WTC11 (cell line): ENCODE results near the gene GPRC5B. TPM values are rescaled to one million over a fixed set of nuclear protein-coding genes. Genes with fewer than 3 reads are reported as not detected.
A peak's percentile ranks its signal among the peaks of the same experiment; 100 is the strongest.

Experiments
- ATAC-seq: fragments of 200-7000 bp; cut with Tn5 transposase; 2 replicates; pipeline ENCODE4 v1.10.0; 2021; ENCODE audit warnings: mild to moderate bottlenecking, moderate library complexity
- CTCF ChIA-PET: fragments of 300-600 bp; sonication (Branson Sonifier 250); formaldehyde crosslinking; loops from one replicate; lab custom pipeline; 2021; ENCODE audit warnings: antibody characterized with exemption; lab: Charles Lee
- POLR2A ChIA-PET: fragments of 350-600 bp; sonication (Branson Sonifier 250); formaldehyde crosslinking; loops from one replicate; lab custom pipeline; 2021; ENCODE audit warnings: antibody characterized with exemption; lab: Charles Lee
- DNase-seq: peaks from one replicate; pipeline ENCODE4 v3.0.0; 2021; ENCODE audit warnings: low spot score
- H3K27ac Mint-ChIP-seq: 2 replicates; pipeline ENCODE4 v1.8.0; 2021; ENCODE audit warnings: mixed read lengths
- H3K27me3 Mint-ChIP-seq: 2 replicates; pipeline ENCODE4 v1.8.0; 2021; ENCODE audit warnings: low read depth, mild to moderate bottlenecking, moderate library complexity, mixed read lengths
- H3K36me3 Mint-ChIP-seq: 2 replicates; pipeline ENCODE4 v1.8.0; 2021; ENCODE audit warnings: mixed read lengths
- H3K4me1 Mint-ChIP-seq: 2 replicates; pipeline ENCODE4 v1.8.0; 2022; ENCODE audit warnings: mixed read lengths
- H3K4me3 Mint-ChIP-seq: 2 replicates; pipeline ENCODE4 v1.8.0; 2021; ENCODE audit warnings: mild to moderate bottlenecking, moderate library complexity, mixed read lengths
- H3K9me3 Mint-ChIP-seq: 2 replicates; pipeline ENCODE4 v1.8.0; 2021; ENCODE audit warnings: mixed read lengths
- ATF1 ChIP-seq: sonication (generic); formaldehyde crosslinking; IDR thresholded peaks from 2 replicates; pipeline ENCODE4 v1.8.1; 2023; ENCODE audit warnings: mild to moderate bottlenecking, moderate library complexity, missing genetic modification reagents
- CTCF ChIP-seq: fragments of 200-600 bp; IDR thresholded peaks from 2 replicates; pipeline ENCODE4 v1.8.0; 2022; ENCODE audit warnings: antibody characterized with exemption
- E2F5 ChIP-seq: sonication (generic); formaldehyde crosslinking; IDR thresholded peaks from 2 replicates; pipeline ENCODE4 v1.8.1; 2022; ENCODE audit warnings: mild to moderate bottlenecking, moderate library complexity, missing genetic modification reagents
- EMX1 ChIP-seq: fragments of 250-450 bp; sonication (Bioruptor Pico); IDR thresholded peaks from 2 replicates; pipeline ENCODE4 v1.8.0; 2021; ENCODE audit warnings: mild to moderate bottlenecking
- GRHL2 ChIP-seq: fragments of 250-450 bp; sonication (Bioruptor Pico); IDR thresholded peaks from 2 replicates; pipeline ENCODE4 v1.8.0; 2022; ENCODE audit warnings: mild to moderate bottlenecking, moderate library complexity; ENCODE audit not compliant: insufficient replicate concordance, severe bottlenecking
- GTF2I ChIP-seq: fragments of 250-450 bp; sonication (Bioruptor Pico); conservative IDR thresholded peaks from 2 replicates; pipeline ENCODE4 v1.4.0; 2021; ENCODE audit warnings: mild to moderate bottlenecking
- JAZF1 ChIP-seq: fragments of 250-450 bp; sonication (Bioruptor Pico); IDR thresholded peaks from 2 replicates; pipeline ENCODE4 v1.9.0; 2021; ENCODE audit warnings: moderate library complexity, mild to moderate bottlenecking, inconsistent platforms
- JUN ChIP-seq: sonication (generic); formaldehyde crosslinking; IDR thresholded peaks from 2 replicates; pipeline ENCODE4 v1.8.0; 2023; ENCODE audit warnings: mild to moderate bottlenecking, missing genetic modification reagents
- MLX ChIP-seq: sonication (generic); formaldehyde crosslinking; IDR thresholded peaks from 2 replicates; pipeline ENCODE4 v1.8.1; 2023; ENCODE audit warnings: mild to moderate bottlenecking, missing genetic modification reagents, moderate library complexity
- NFE2L1 ChIP-seq: sonication (generic); formaldehyde crosslinking; IDR thresholded peaks from 2 replicates; pipeline ENCODE4 v1.8.1; 2023; ENCODE audit warnings: missing genetic modification reagents
- NR1H2 ChIP-seq: sonication (generic); formaldehyde crosslinking; IDR thresholded peaks from 2 replicates; pipeline ENCODE4 v1.9.0; 2021; ENCODE audit warnings: mild to moderate bottlenecking, moderate library complexity, missing genetic modification reagents
- NR3C1 ChIP-seq: sonication (generic); formaldehyde crosslinking; conservative IDR thresholded peaks from 2 replicates; pipeline ENCODE4 v1.8.1; 2023; ENCODE audit warnings: low read depth, mild to moderate bottlenecking, missing genetic modification reagents
- OVOL2 ChIP-seq: fragments of 250-450 bp; sonication (Bioruptor Pico); IDR thresholded peaks from 2 replicates; pipeline ENCODE4 v1.9.0; 2021; ENCODE audit warnings: mild to moderate bottlenecking, borderline replicate concordance
- RELA ChIP-seq: sonication (generic); formaldehyde crosslinking; IDR thresholded peaks from 2 replicates; pipeline ENCODE4 v1.8.1; 2022; ENCODE audit warnings: missing genetic modification reagents, mild to moderate bottlenecking, borderline replicate concordance
- SMAD4 ChIP-seq: sonication (generic); formaldehyde crosslinking; IDR thresholded peaks from 2 replicates; pipeline ENCODE4 v1.8.0; 2022; ENCODE audit warnings: mild to moderate bottlenecking, missing genetic modification reagents
- TCF7 ChIP-seq: sonication (generic); formaldehyde crosslinking; IDR thresholded peaks from 2 replicates; pipeline ENCODE4 v1.8.0; 2022; ENCODE audit warnings: mild to moderate bottlenecking, low read depth, missing genetic modification reagents, moderate library complexity
- TEAD4 ChIP-seq: sonication (generic); formaldehyde crosslinking; IDR thresholded peaks from 2 replicates; pipeline ENCODE4 v1.8.0; 2022; ENCODE audit warnings: mild to moderate bottlenecking, missing genetic modification reagents
- USF1 ChIP-seq: sonication (generic); formaldehyde crosslinking; IDR thresholded peaks from 2 replicates; pipeline ENCODE4 v1.8.0; 2022; ENCODE audit warnings: mild to moderate bottlenecking, missing genetic modification reagents
- ZBTB43 ChIP-seq: sonication (generic); formaldehyde crosslinking; IDR thresholded peaks from 2 replicates; pipeline ENCODE4 v1.8.1; 2023; ENCODE audit warnings: mild to moderate bottlenecking, missing genetic modification reagents
- ZNF121 ChIP-seq: sonication (generic); formaldehyde crosslinking; IDR thresholded peaks from 2 replicates; pipeline ENCODE4 v1.8.0; 2023; ENCODE audit warnings: missing genetic modification reagents
- ZNF219 ChIP-seq: sonication (generic); formaldehyde crosslinking; IDR thresholded peaks from 2 replicates; pipeline ENCODE4 v1.8.0; 2023; ENCODE audit warnings: missing genetic modification reagents, mild to moderate bottlenecking, borderline replicate concordance
- ZNF396 ChIP-seq: fragments of 250-450 bp; sonication (Bioruptor Pico); IDR thresholded peaks from 2 replicates; pipeline ENCODE4 v1.8.0; 2021; ENCODE audit warnings: mild to moderate bottlenecking, moderate library complexity, borderline replicate concordance
- ZNF671 ChIP-seq: fragments of 250-450 bp; sonication (Bioruptor Pico); IDR thresholded peaks from 2 replicates; pipeline ENCODE4 v1.8.0; 2021; ENCODE audit warnings: mild to moderate bottlenecking
- total RNA-seq: library from RNA; stranded (reverse); gene quantifications from 3 replicates; pipeline ENCODE4 v1.2.3, GENCODE V29; 2021

The GPRC5B gene
- total RNA-seq, 1 experiment from 2014 or later: 104 TPM

GRCh38 chr16:19892902-19893301 lies 8.3 kb upstream of the GPRC5B start:
- Mint-ChIP-seq H3K4me3 (no peak overlapping the region), H3K9me3 (peaks cover 9% of the 10 kb centered on the region), H3K27me3 (no peaks in the 10 kb centered on the region), H3K27ac (no peak overlapping the region), H3K36me3 (peaks cover 2% of the 10 kb centered on the region; the same call in 1 of the 2 replicates), H3K4me1 (peaks cover 6% of the 10 kb centered on the region)
- ATAC-seq: no peak
- POLR2A ChIA-PET: no interaction called here
- TF ChIP-seq ATF1 (CRISPR knock-in tag) (no peak), TCF7 (CRISPR knock-in tag) (no peak), RELA (CRISPR knock-in tag) (no peak), SMAD4 (CRISPR knock-in tag) (no peak)
- no peak for DNase-seq
- CTCF ChIA-PET: interaction anchor here (0.6 kb wide), 1 partner anchor 289 kb away, joined by 3 read pairs; no protein-coding TSS in a partner anchor

GRCh38 chr16:19890901-19891300 lies 6.3 kb upstream of the GPRC5B start:
- POLR2A ChIA-PET: interaction anchor here (0.5 kb wide), 1 partner anchor 306 kb away, joined by 3 read pairs; no protein-coding TSS in a partner anchor
- H3K36me3 Mint-ChIP-seq: peaks cover 2% of the 10 kb centered on the region; the same call in 1 of the 2 replicates
- CTCF ChIA-PET: interaction anchor here (0.6 to 1.5 kb wide), 5 partner anchors 10 to 495 kb away, joined by 3 to 15 read pairs (median 3); no protein-coding TSS in a partner anchor
- no peak overlapping the region for H3K27ac Mint-ChIP-seq
- no peak for TF ChIP-seq USF1 (CRISPR knock-in tag)
- TF ChIP-seq GTF2I (CRISPR knock-in tag): 0 out of 2 replicates have a peak, but pooled peaks have one; percentile 27
- TF ChIP-seq CTCF: no peak
- TF ChIP-seq E2F5 (CRISPR knock-in tag): no peak
- H3K4me1 Mint-ChIP-seq: peaks cover 7% of the 10 kb centered on the region
- DNase-seq (no peak), ATAC-seq (no peak)
- peaks cover 9% of the 10 kb centered on the region for H3K9me3 Mint-ChIP-seq
- no peak overlapping the region for H3K4me3 Mint-ChIP-seq
- peaks cover 10% of the 10 kb centered on the region for H3K27me3 Mint-ChIP-seq

- Mint-ChIP-seq H3K9me3 (peaks cover 6% of the 10 kb centered on the region), H3K36me3 (no peaks in the 10 kb centered on the region), H3K4me3 (no peak overlapping the region), H3K27ac (no peak overlapping the region), H3K27me3 (peaks cover 19% of the 10 kb centered on the region), H3K4me1 (peaks cover 15% of the 10 kb centered on the region)
- no peak for ATAC-seq
- no peak for DNase-seq
- no peak for TF ChIP-seq MLX
- TF ChIP-seq ZNF121 (CRISPR knock-in tag): no peak
- no peak for TF ChIP-seq USF1 (CRISPR knock-in tag)
- no peak for TF ChIP-seq ZNF671 (CRISPR knock-in tag)
- TF ChIP-seq NFE2L1 (CRISPR knock-in tag): no peak
- no peak for TF ChIP-seq NR3C1 (CRISPR knock-in tag)
- no peak for TF ChIP-seq JAZF1 (CRISPR knock-in tag)
- no peak for TF ChIP-seq TEAD4 (CRISPR knock-in tag)
- no peak for TF ChIP-seq ZNF396 (CRISPR knock-in tag)
- no peak for TF ChIP-seq GRHL2 (CRISPR knock-in tag)
- TF ChIP-seq ZBTB43 (CRISPR knock-in tag): no peak
- TF ChIP-seq OVOL2: no peak
- no peak for TF ChIP-seq SMAD4 (CRISPR knock-in tag)
- TF ChIP-seq EMX1 (CRISPR knock-in tag): no peak
- no peak for TF ChIP-seq E2F5 (CRISPR knock-in tag)
- no peak for TF ChIP-seq RELA (CRISPR knock-in tag)
- no peak for TF ChIP-seq NR1H2 (CRISPR knock-in tag)
- no peak for TF ChIP-seq ZNF219 (CRISPR knock-in tag)
- TF ChIP-seq JUN (CRISPR knock-in tag): no peak
- no peak for TF ChIP-seq TCF7 (CRISPR knock-in tag)
- CTCF ChIA-PET: interaction anchor here (1.1 kb wide), 1 partner anchor 287 kb away, joined by 3 read pairs; no protein-coding TSS in a partner anchor
- POLR2A ChIA-PET: no interaction called here
Measured at GRCh38 chr16:19888834-19889233, 4.2 kb upstream of the GPRC5B start.
